HUES48 (cell line): Measurements from ENCODE around the gene NKG7.

Experiments
- H3K27ac ChIP-seq: one replicate; pipeline ENCODE4 v1.7.0; 2013; ENCODE audit warnings: low read depth, low read length, inconsistent platforms
- H3K27me3 ChIP-seq: 2 replicates; pipeline ENCODE4 v1.6.1; 2013; ENCODE audit warnings: mild to moderate bottlenecking, low read length; ENCODE audit not compliant: control insufficient read depth, insufficient read depth
- H3K36me3 ChIP-seq: 2 replicates; pipeline ENCODE4 v1.6.1; 2013; ENCODE audit warnings: low read length; ENCODE audit not compliant: control insufficient read depth, insufficient read depth
- H3K4me1 ChIP-seq: 2 replicates; pipeline ENCODE4 v1.6.1; 2013; ENCODE audit warnings: mild to moderate bottlenecking, low read length; ENCODE audit not compliant: control insufficient read depth, insufficient read depth
- H3K4me3 ChIP-seq: 2 replicates; pipeline ENCODE4 v1.5.1; 2013; ENCODE audit warnings: mild to moderate bottlenecking, low read depth, low read length
- H3K9ac ChIP-seq: 2 replicates; pipeline ENCODE4 v1.6.1; 2013; ENCODE audit warnings: mild to moderate bottlenecking, low read depth, low read length, moderate library complexity
- H3K9me3 ChIP-seq: 2 replicates; pipeline ENCODE4 v1.6.1; 2013; ENCODE audit warnings: low read length; ENCODE audit not compliant: control insufficient read depth, insufficient read depth

The NKG7 gene

GRCh38 chr19:51341976-51342580, 30.4 kb downstream of the NKG7 start, which contains the start of gene VSIG10L:
VSIG10L (minus strand) TSS chr19:51342139; CDS start chr19:51342124, 15 bp downstream.
- Histone ChIP-seq H3K27me3 (peaks cover 20% of the 10 kb centered on the region), H3K9me3 (no peaks in the 10 kb centered on the region), H3K27ac (no peak within 1 kb of the TSS), H3K36me3 (peaks cover 8% of the 10 kb centered on the region), H3K4me1 (peaks cover 21% of the 10 kb centered on the region), H3K9ac (no peak within 1 kb of the TSS), H3K4me3 (no peak within 1 kb of the TSS; the same call in 1 of the 2 replicates)

- peaks cover 21% of the 10 kb centered on the region for H3K4me1 ChIP-seq
- peaks cover 8% of the 10 kb centered on the region for H3K36me3 ChIP-seq
- H3K4me3 ChIP-seq, result peak overlapping the region; percentile 68; the same call in 1 of the 2 replicates
- no peak overlapping the region for H3K9ac ChIP-seq
- no peaks in the 10 kb centered on the region for H3K9me3 ChIP-seq
- H3K27ac ChIP-seq, result no peak overlapping the region
- peaks cover 20% of the 10 kb centered on the region for H3K27me3 ChIP-seq
Measured at GRCh38 chr19:51341066-51341465, 31.4 kb downstream of the NKG7 start.

- Histone ChIP-seq H3K27ac (peak overlapping the region; percentile 81), H3K36me3 (peaks cover 10% of the 10 kb centered on the region), H3K27me3 (peaks cover 20% of the 10 kb centered on the region), H3K4me1 (peaks cover 21% of the 10 kb centered on the region), H3K9me3 (no peaks in the 10 kb centered on the region), H3K4me3 (peak overlapping the region; percentile 89), H3K9ac (peak overlapping the region; percentile 70)
Measured at GRCh38 chr19:51339687-51340656, 32.5 kb downstream of the NKG7 start.

- H3K4me1 ChIP-seq, result peaks cover 21% of the 10 kb centered on the region
- H3K27ac ChIP-seq, result peak overlapping the region; percentile 81
- peaks cover 20% of the 10 kb centered on the region for H3K27me3 ChIP-seq
- H3K9ac ChIP-seq, result peak overlapping the region; percentile 69; the same call in 1 of the 2 replicates
- no peaks in the 10 kb centered on the region for H3K9me3 ChIP-seq
- H3K36me3 ChIP-seq, result peaks cover 4% of the 10 kb centered on the region; the same call in 1 of the 2 replicates
- peak overlapping the region; percentile 89 for H3K4me3 ChIP-seq
Measured at GRCh38 chr19:51339313-51339686, 33.2 kb downstream of the NKG7 start.

- H3K27ac ChIP-seq, result peak overlapping the region; percentile 81
- H3K9me3 ChIP-seq, result no peaks in the 10 kb centered on the region
- H3K4me1 ChIP-seq, result peaks cover 21% of the 10 kb centered on the region
- peaks cover 4% of the 10 kb centered on the region; the same call in 1 of the 2 replicates for H3K36me3 ChIP-seq
- H3K9ac ChIP-seq, result peak overlapping the region; percentile 69; the same call in 1 of the 2 replicates
- H3K27me3 ChIP-seq, result peaks cover 20% of the 10 kb centered on the region
- H3K4me3 ChIP-seq, result peak overlapping the region; percentile 89
Measured at GRCh38 chr19:51338563-51339312, 33.7 kb downstream of the NKG7 start.

GRCh38 chr19:51337861-51338562, 34.4 kb downstream of the NKG7 start:
- no peak overlapping the region for H3K27ac ChIP-seq
- H3K4me3 ChIP-seq, result peak overlapping the region; percentile 89
- peak overlapping the region; percentile 64; the same call in 1 of the 2 replicates for H3K9ac ChIP-seq

GRCh38 chr19:51337141-51337860, 35.2 kb downstream of the NKG7 start:
- no peak overlapping the region for H3K9ac ChIP-seq
- no peak overlapping the region for H3K4me3 ChIP-seq
- H3K36me3 ChIP-seq, result peaks cover 11% of the 10 kb centered on the region; the same call in 1 of the 2 replicates
- no peak overlapping the region for H3K27ac ChIP-seq
- peaks cover 20% of the 10 kb centered on the region for H3K27me3 ChIP-seq
- peaks cover 16% of the 10 kb centered on the region for H3K4me1 ChIP-seq
- H3K9me3 ChIP-seq, result no peaks in the 10 kb centered on the region

More at GRCh38 chr19:51337861-51338562, 34.4 kb downstream of the NKG7 start:
- no peaks in the 10 kb centered on the region for H3K9me3 ChIP-seq
- H3K4me1 ChIP-seq, result peaks cover 21% of the 10 kb centered on the region
- H3K27me3 ChIP-seq, result peaks cover 20% of the 10 kb centered on the region
- H3K36me3 ChIP-seq, result peaks cover 5% of the 10 kb centered on the region; the same call in 1 of the 2 replicates

GRCh38 chr19:51333836-51334460, 38.5 kb downstream of the NKG7 start:
- Histone ChIP-seq H3K36me3 (peaks cover 30% of the 10 kb centered on the region; the same call in 1 of the 2 replicates), H3K27me3 (no peaks in the 10 kb centered on the region), H3K4me1 (peaks cover 3% of the 10 kb centered on the region; the same call in 1 of the 2 replicates), H3K4me3 (no peak overlapping the region), H3K9ac (no peak overlapping the region), H3K27ac (no peak overlapping the region), H3K9me3 (no peaks in the 10 kb centered on the region)

- no peaks in the 10 kb centered on the region for H3K9me3 ChIP-seq
- no peak overlapping the region for H3K4me3 ChIP-seq
- peaks cover 30% of the 10 kb centered on the region; the same call in 1 of the 2 replicates for H3K36me3 ChIP-seq
Measured at GRCh38 chr19:51331716-51332115, 40.7 kb downstream of the NKG7 start.

More at GRCh38 chr19:51331716-51332115, 40.7 kb downstream of the NKG7 start:
- Histone ChIP-seq H3K9ac (no peak overlapping the region), H3K27me3 (peaks cover 7% of the 10 kb centered on the region), H3K4me1 (peaks cover 4% of the 10 kb centered on the region; the same call in 1 of the 2 replicates), H3K27ac (no peak overlapping the region)
